GM21515 (cell line): ENCODE data around the gene VASN.
"Not testable (repeated sequence)": the region's sequence is repeated elsewhere in the genome, so short reads cannot be mapped to it uniquely, and the experiment has no call there.

Experiments used
- ATAC-seq: cut with Tn5 transposase; IDR thresholded peaks from one replicate; pipeline ENCODE4 v1.9.1; 2021; ENCODE audit not compliant: unreplicated experiment

Gene VASN

GRCh38 chr16:4371357-4372000 lies at the start of gene VASN:
Gene VASN, plus strand, starts transcription at chr16:4371848. Its CDS starts 9,030 bp downstream, at chr16:4380878.
- ATAC-seq = no peak

GRCh38 chr16:4322121-4323052 lies 49.3 kb upstream of the VASN start:
- no peak for ATAC-seq

GRCh38 chr16:4323071-4323844 lies 48.4 kb upstream of the VASN start:
- no peak for ATAC-seq

- ATAC-seq = no peak
Measured at GRCh38 chr16:4323845-4324488, 47.7 kb upstream of the VASN start.

- no peak for ATAC-seq
Measured at GRCh38 chr16:4324492-4325252, 47.0 kb upstream of the VASN start.

GRCh38 chr16:4325253-4325758 lies 46.3 kb upstream of the VASN start:
- ATAC-seq = no peak

GRCh38 chr16:4327386-4328045 lies 44.1 kb upstream of the VASN start:
- ATAC-seq = no peak

- no peak for ATAC-seq
Measured at GRCh38 chr16:4328046-4328781, 43.4 kb upstream of the VASN start.

GRCh38 chr16:4328782-4329775 lies 42.6 kb upstream of the VASN start:
- no peak for ATAC-seq

GRCh38 chr16:4330277-4330874 lies 41.3 kb upstream of the VASN start:
- ATAC-seq = no peak

- ATAC-seq = no peak
Measured at GRCh38 chr16:4332083-4332482, 39.6 kb upstream of the VASN start.

GRCh38 chr16:4332623-4333307 lies 38.9 kb upstream of the VASN start:
- ATAC-seq = no peak

GRCh38 chr16:4333308-4333638 lies 38.4 kb upstream of the VASN start:
- no peak for ATAC-seq

GRCh38 chr16:4333714-4334113 lies 37.9 kb upstream of the VASN start:
- not testable (repeated sequence) for ATAC-seq

GRCh38 chr16:4334724-4335495 lies 36.7 kb upstream of the VASN start:
- ATAC-seq = no peak
